Measurements from ENCODE around the gene SART1. TPM values are rescaled to one million over a fixed set of nuclear protein-coding genes. Genes with fewer than 3 reads are reported as not detected.

SART1 gene
- total RNA-seq, 4 donors from 2014 or later, result 14.4 to 61.9 (median 26.4) TPM

- H3K9me3 ChIP-seq, result no peaks in the 10 kb centered on the region
- H3K27ac ChIP-seq, result peak overlapping the region; percentile 25 to 98 (median 78)
- peaks cover 2 to 51% (median 21%) of the 10 kb centered on the region in 4 donors for H3K4me1 ChIP-seq
- H3K36me3 ChIP-seq, result peaks cover 0 to 3% (median 0%) of the 10 kb centered on the region in 3 donors
- no peak overlapping the region for H3K4me3 ChIP-seq
- TF ChIP-seq POLR2A (IDR thresholded peaks at IDR 0.05) (no peak), CTCF (IDR thresholded peaks at IDR 0.05) (no peak)
- H3K27me3 ChIP-seq, result no peaks in the 10 kb centered on the region
- no peak for DNase-seq
Observed at GRCh38 chr11:65916391-65916790, 45.1 kb upstream of the SART1 start.

GRCh38 chr11:65917077-65917433 is 44.5 kb upstream of the SART1 start:
- H3K4me3 ChIP-seq, result peak overlapping the region in 1 of 4 donors; percentile 94
- no peak for TF ChIP-seq CTCF (IDR thresholded peaks at IDR 0.05)
- no peak for TF ChIP-seq POLR2A (IDR thresholded peaks at IDR 0.05)
- peaks cover 0 to 8% (median 0%) of the 10 kb centered on the region in 3 donors for H3K36me3 ChIP-seq
- H3K27ac ChIP-seq, result peak overlapping the region in 2 of 4 donors; percentile 75 to 98
- no peak for DNase-seq
- H3K27me3 ChIP-seq, result no peaks in the 10 kb centered on the region
- H3K9me3 ChIP-seq, result no peaks in the 10 kb centered on the region
- H3K4me1 ChIP-seq, result peaks cover 2 to 48% (median 21%) of the 10 kb centered on the region in 4 donors

GRCh38 chr11:65917434-65918210 is 43.9 kb upstream of the SART1 start:
- H3K36me3 ChIP-seq, result peaks cover 0 to 13% (median 0%) of the 10 kb centered on the region in 3 donors
- TF ChIP-seq POLR2A (IDR thresholded peaks at IDR 0.05), result no peak
- H3K27ac ChIP-seq, result peak overlapping the region in 3 of 4 donors; percentile 88 to 100 (median 98)
- peak overlapping the region; percentile 92 to 99 (median 96) for H3K4me3 ChIP-seq
- DNase-seq, result no peak
- peaks cover 2 to 48% (median 21%) of the 10 kb centered on the region in 4 donors for H3K4me1 ChIP-seq
- H3K27me3 ChIP-seq, result no peaks in the 10 kb centered on the region
- no peaks in the 10 kb centered on the region for H3K9me3 ChIP-seq

GRCh38 chr11:65918211-65919140 is 43.1 kb upstream of the SART1 start, which contains the start of gene C11orf68:
C11orf68 (minus strand) TSS chr11:65919062; CDS start chr11:65919031, 31 bp downstream.
- no peak for DNase-seq
- TF ChIP-seq POLR2A (IDR thresholded peaks at IDR 0.05), result peak in 1 of 2 donors; percentile 12
- TF ChIP-seq CTCF (IDR thresholded peaks at IDR 0.05), result no peak
- H3K4me1 ChIP-seq, result peaks cover 2 to 48% (median 21%) of the 10 kb centered on the region in 4 donors
- peak within 1 kb of the TSS; percentile 88 to 100 (median 95) for H3K27ac ChIP-seq
- no peaks in the 10 kb centered on the region for H3K27me3 ChIP-seq
- H3K4me3 ChIP-seq, result peak within 1 kb of the TSS; percentile 94 to 99 (median 97)
- H3K36me3 ChIP-seq, result peaks cover 0 to 18% (median 0%) of the 10 kb centered on the region in 3 donors
- H3K9me3 ChIP-seq, result no peaks in the 10 kb centered on the region

- Histone ChIP-seq H3K4me3 (peak within 1 kb of the TSS; percentile 94 to 99 (median 97)), H3K9me3 (no peaks in the 10 kb centered on the region), H3K4me1 (peaks cover 2 to 48% (median 21%) of the 10 kb centered on the region in 4 donors), H3K27ac (peak within 1 kb of the TSS; percentile 88 to 100 (median 95)), H3K36me3 (peaks cover 0 to 18% (median 0%) of the 10 kb centered on the region in 3 donors), H3K27me3 (no peaks in the 10 kb centered on the region)
- DNase-seq, result peak; percentile 99 to 100 (median 99)
- peak in 2 of 6 experiments; percentile 6 to 44 for TF ChIP-seq CTCF (IDR thresholded peaks at IDR 0.05)
- peak; percentile 40 to 56 for TF ChIP-seq POLR2A (IDR thresholded peaks at IDR 0.05)
Observed at GRCh38 chr11:65919141-65919572, 42.4 kb upstream of the SART1 start, which contains the start of gene DRAP1. DRAP1 (plus strand) TSS chr11:65919426; CDS start chr11:65919502, 76 bp downstream.

Measured in Peyer's patch (tissue), 4 donors.